Duodenal mucosa (tissue), 2 donors: ENCODE measurements around the gene TFDP3.

ENCODE experiments used
- H3K27ac ChIP-seq: one replicate; pipeline ENCODE4 v1.7.0; 2013; ENCODE audit warnings: low read depth, low read length
- H3K27me3 ChIP-seq, 2 donors: one replicate each; pipeline ENCODE4 v1.7.0; 2013; ENCODE audit warnings: low read length in 2 of 2, control low read depth in 1 of 2; ENCODE audit not compliant: insufficient read depth in 2 of 2, control insufficient read depth in 1 of 2
- H3K36me3 ChIP-seq, 2 donors: one replicate each; pipeline ENCODE4 v1.7.0; 2013; ENCODE audit warnings: low read length in 2 of 2, control low read depth in 1 of 2; ENCODE audit not compliant: insufficient read depth in 2 of 2, control insufficient read depth in 1 of 2
- H3K4me1 ChIP-seq, 2 donors: one replicate each; pipeline ENCODE4 v1.7.0; 2013; ENCODE audit warnings: low read length in 2 of 2, control low read depth in 1 of 2; ENCODE audit not compliant: insufficient read depth in 2 of 2, control insufficient read depth in 1 of 2
- H3K4me3 ChIP-seq, 2 donors: one replicate each; pipeline ENCODE4 v1.7.0; 2013; ENCODE audit warnings: low read length in 2 of 2, low read depth in 1 of 2
- H3K9ac ChIP-seq, 2 donors: one replicate each; pipeline ENCODE4 v1.7.0; 2013; ENCODE audit warnings: low read length in 2 of 2, low read depth in 1 of 2
- H3K9me3 ChIP-seq, 2 donors: one replicate each; pipeline ENCODE4 v1.7.0; 2013; ENCODE audit warnings: low read length in 2 of 2, control low read depth in 1 of 2; ENCODE audit not compliant: control insufficient read depth in 1 of 2

The TFDP3 gene

DNA sequence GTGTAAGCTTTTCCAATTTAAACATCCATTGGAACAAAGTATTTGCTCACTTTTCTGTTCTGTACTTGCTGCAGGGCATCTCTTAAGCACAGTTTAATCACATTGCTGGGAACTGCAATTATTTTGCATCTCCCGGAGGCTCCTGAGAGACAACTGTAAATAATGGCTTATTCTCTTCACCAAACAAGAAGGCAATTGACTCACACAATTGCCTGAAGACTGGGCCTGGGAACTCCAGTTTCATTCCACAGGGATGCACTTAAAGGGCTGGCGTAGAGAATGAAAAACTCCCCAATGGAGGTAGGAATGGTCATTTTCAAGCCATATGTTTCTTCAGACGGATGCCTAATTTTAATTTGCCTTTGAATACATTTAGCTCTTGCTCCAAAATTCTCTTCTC lies 29.5 kb downstream of the TFDP3 start:
- Histone ChIP-seq H3K27ac (no peak overlapping the region), H3K9ac (no peak overlapping the region), H3K4me3 (no peak overlapping the region), H3K27me3 (no peaks in the 10 kb centered on the region), H3K9me3 (no peaks in the 10 kb centered on the region), H3K36me3 (no peaks in the 10 kb centered on the region), H3K4me1 (no peaks in the 10 kb centered on the region)

DNA sequence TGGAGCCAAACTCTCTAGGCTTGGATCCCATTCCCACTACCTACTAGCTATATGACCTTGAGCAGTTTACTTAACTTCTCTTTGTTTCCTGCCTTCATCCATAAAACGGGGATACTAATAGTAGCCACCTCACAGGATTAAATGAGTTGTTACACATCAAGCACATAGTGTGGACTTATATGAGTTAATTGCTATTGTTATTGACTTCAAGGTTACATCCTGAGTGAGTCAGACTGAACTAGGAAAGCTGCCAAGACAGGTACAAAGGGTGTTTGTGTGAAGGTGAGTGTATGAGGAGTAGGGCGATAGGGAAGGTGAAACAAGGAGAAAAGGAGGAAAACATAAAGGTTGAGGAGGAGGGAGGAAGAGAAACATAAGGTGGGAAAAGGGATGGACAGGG lies 32.2 kb downstream of the TFDP3 start:
- Histone ChIP-seq H3K4me1 (no peaks in the 10 kb centered on the region), H3K27ac (no peak overlapping the region), H3K36me3 (no peaks in the 10 kb centered on the region), H3K9me3 (no peaks in the 10 kb centered on the region), H3K27me3 (no peaks in the 10 kb centered on the region), H3K4me3 (no peak overlapping the region), H3K9ac (no peak overlapping the region)

DNA sequence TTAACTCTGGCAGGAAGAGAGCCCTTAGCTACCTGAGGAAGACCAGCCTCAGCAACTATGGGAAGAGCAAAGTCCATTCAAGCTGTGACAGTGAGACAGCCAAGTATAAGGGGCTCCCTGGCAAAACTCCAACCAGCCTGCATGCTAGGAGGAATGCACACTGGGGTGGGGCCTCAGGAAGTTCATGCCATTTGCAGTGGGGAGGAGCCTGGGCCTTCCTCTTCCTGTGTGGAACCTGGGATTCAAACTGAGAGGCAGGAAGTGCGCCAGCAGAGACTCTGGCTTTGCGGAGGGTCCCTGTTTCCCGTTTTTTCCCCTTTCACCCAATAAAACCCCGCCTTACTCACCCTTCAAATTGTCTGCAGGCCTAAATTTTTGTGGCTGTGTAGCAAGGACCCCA lies 33.0 kb downstream of the TFDP3 start:
- H3K4me1 ChIP-seq, result no peaks in the 10 kb centered on the region
- no peaks in the 10 kb centered on the region for H3K36me3 ChIP-seq

DNA sequence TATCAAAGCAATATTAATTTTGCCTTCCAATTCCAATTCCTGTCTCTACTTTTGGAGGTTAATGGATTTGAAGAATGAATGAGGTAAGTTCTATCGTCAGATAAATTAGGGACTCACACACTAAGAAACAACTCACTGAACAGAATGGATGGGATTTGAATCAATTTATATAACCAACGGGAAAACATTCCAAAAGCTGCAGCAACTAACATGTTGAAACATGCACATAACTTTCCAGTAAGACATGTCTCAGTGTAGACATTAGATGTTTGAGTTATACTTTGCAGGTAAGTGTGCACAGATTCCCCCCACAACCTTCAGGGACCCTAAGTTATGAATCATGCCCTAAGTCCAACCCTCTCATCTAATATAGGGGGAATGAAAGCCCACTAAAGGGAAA lies 34.3 kb downstream of the TFDP3 start:
- Histone ChIP-seq H3K4me1 (no peaks in the 10 kb centered on the region), H3K9ac (no peak overlapping the region), H3K27me3 (no peaks in the 10 kb centered on the region), H3K4me3 (no peak overlapping the region), H3K27ac (no peak overlapping the region), H3K36me3 (no peaks in the 10 kb centered on the region), H3K9me3 (no peaks in the 10 kb centered on the region)

More for the DNA sequence above, 33.0 kb downstream of the TFDP3 start:
- no peaks in the 10 kb centered on the region for H3K9me3 ChIP-seq
- no peak overlapping the region for H3K4me3 ChIP-seq
- H3K27me3 ChIP-seq, result no peaks in the 10 kb centered on the region
- no peak overlapping the region for H3K9ac ChIP-seq
- H3K27ac ChIP-seq, result no peak overlapping the region

DNA sequence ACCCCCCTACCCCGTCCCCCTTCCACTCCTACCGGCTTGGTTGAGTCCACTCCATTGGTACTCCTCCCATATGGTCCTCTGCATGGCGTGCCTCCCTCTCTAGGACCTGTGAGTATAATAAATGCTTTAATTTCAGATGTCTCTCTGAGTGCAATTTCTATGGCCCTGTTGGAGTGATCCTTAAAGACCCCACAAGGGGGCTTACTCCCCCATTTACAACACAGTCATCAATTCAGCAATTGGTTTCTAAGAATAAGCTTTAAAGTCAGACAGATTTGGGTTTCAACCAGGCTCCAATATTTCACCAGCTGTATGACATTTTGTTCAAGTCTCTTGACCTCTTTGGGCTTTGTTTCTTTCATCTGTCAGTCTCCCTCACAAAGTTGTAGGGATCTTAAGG lies 38.7 kb downstream of the TFDP3 start:
- Histone ChIP-seq H3K4me3 (no peak overlapping the region), H3K4me1 (no peaks in the 10 kb centered on the region), H3K9ac (no peak overlapping the region), H3K9me3 (no peaks in the 10 kb centered on the region), H3K36me3 (no peaks in the 10 kb centered on the region), H3K27ac (no peak overlapping the region), H3K27me3 (no peaks in the 10 kb centered on the region)

DNA sequence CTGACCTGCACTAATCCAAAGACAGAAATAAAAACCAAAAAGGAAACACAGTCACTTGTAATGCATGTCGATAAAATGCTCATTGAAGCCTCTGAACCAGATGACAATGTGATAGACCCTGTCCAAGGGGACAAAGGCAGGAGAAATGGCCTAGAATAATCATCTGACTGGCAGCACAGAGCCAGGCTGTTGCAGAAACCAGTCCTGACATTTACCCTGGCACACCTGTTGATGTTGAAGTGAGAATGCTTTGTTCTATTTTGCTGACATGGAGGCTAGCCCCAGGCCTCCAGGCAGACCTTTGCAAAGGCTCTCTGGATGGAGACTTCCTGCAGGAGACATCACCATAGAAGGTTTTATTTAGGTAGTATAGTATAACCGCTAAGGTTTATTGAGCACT lies 41.0 kb downstream of the TFDP3 start:
- no peak overlapping the region for H3K4me3 ChIP-seq
- H3K27ac ChIP-seq, result no peak overlapping the region
- no peak overlapping the region for H3K9ac ChIP-seq
- no peaks in the 10 kb centered on the region for H3K4me1 ChIP-seq
- no peaks in the 10 kb centered on the region for H3K36me3 ChIP-seq
- no peaks in the 10 kb centered on the region for H3K27me3 ChIP-seq
- no peaks in the 10 kb centered on the region for H3K9me3 ChIP-seq

DNA sequence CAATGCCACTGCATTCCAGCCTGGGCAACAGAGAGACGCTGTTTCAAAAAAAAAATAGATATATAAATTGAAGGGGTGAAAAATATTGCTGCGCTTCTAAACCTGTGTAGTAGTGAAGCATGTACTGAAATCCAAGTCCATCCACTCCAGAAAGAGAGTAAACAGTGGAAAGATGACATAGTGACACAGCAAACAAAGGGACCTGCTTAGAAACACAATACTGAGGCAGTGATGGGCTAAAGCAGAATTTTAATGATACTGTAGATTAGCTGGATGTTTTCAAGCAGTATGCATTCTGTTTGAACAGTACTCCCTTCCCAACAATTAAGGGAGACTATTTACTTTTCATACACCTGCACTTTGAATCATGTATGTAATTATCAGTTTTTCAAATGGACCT lies 42.5 kb downstream of the TFDP3 start:
- no peak overlapping the region for H3K27ac ChIP-seq
- no peaks in the 10 kb centered on the region for H3K4me1 ChIP-seq
- H3K9ac ChIP-seq, result no peak overlapping the region
- no peaks in the 10 kb centered on the region for H3K9me3 ChIP-seq
- no peaks in the 10 kb centered on the region for H3K27me3 ChIP-seq
- H3K4me3 ChIP-seq, result no peak overlapping the region
- no peaks in the 10 kb centered on the region for H3K36me3 ChIP-seq

DNA sequence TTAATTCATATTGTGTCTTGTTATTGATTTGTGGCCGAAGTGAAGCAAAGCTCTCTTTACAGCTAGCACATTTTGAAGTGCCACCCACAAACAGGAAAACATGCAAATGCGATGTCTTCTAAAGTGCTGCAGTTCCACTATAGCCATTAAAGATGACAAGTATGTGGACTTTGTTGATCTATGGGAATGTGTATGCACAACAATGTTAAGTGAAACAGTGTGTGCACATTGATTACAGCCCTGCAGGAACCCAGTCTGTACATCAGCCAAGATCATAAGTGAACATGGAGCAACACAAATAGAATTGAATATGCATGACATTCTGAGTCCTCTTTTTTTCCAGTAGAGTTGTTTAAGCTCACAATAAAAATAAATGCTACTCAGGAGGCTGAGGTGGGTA lies 43.0 kb downstream of the TFDP3 start:
- Histone ChIP-seq H3K36me3 (no peaks in the 10 kb centered on the region), H3K4me1 (no peaks in the 10 kb centered on the region), H3K4me3 (no peak overlapping the region), H3K27ac (no peak overlapping the region), H3K27me3 (no peaks in the 10 kb centered on the region), H3K9me3 (no peaks in the 10 kb centered on the region), H3K9ac (no peak overlapping the region)

DNA sequence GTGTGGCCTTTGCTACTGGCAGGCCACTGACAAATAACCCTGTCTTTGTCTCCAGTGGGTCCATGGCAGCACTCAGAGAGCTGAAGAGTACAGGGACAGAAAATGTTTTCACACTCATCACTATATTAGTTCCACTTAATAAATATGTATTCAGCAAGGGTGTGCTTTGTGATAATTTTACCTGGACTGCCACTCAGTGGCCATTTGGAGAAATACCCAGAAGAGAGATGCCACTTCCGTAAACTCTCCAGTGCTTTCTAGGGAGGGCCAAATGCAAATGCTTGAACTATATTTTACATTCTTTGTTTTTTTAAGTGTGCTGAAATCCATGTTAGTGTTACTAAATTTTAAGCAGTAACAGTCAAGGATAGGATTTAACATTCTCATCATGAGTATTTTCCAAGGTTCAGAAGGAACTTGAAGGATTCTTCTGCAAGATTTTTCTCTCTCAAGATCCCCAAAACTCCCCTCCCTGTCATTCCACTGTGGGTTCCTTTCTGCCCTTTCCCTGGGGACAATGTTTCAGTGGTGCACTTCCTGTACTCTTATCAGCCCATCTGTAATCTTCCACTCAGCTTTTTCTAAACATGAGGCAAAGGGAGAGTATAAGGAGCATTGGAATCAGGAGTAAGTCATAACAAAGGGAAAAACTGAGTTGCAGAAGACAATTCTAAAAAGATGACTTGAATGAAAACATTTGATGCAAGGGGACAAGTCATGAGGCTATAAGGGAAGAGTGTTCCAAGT lies 46.0 kb downstream of the TFDP3 start:
- H3K9me3 ChIP-seq, result no peaks in the 10 kb centered on the region
- no peak overlapping the region for H3K4me3 ChIP-seq
- no peaks in the 10 kb centered on the region for H3K4me1 ChIP-seq
- H3K9ac ChIP-seq, result no peak overlapping the region
- H3K27ac ChIP-seq, result no peak overlapping the region
- no peaks in the 10 kb centered on the region for H3K36me3 ChIP-seq
- no peaks in the 10 kb centered on the region for H3K27me3 ChIP-seq
